SJSA1 (cell line): ENCODE data around the gene UBR1. TPM values are rescaled to one million over a fixed set of nuclear protein-coding genes. Genes with fewer than 3 reads are reported as not detected.
"Not testable (repeated sequence)": the region's sequence is repeated elsewhere in the genome, so short reads cannot be mapped to it uniquely, and the experiment has no call there.

ENCODE experiments used
- DNase-seq, 2 experiments: peaks; one replicate each; pipeline ENCODE4 v3.0.0-alpha.2; 2015 to 2020; ENCODE audit warnings: low spot score in 2 of 2, low read depth in 1 of 2
- H3K27ac ChIP-seq: fragments of 250-450 bp; sonication (Bioruptor Pico); 2 replicates; pipeline ENCODE4 v1.5.1; 2020; ENCODE audit warnings: mild to moderate bottlenecking, moderate library complexity
- H3K27me3 ChIP-seq: fragments of 250-450 bp; sonication (Bioruptor Pico); replicated peaks from 2 replicates; pipeline ENCODE4 v1.5.1; 2020; ENCODE audit warnings: mild to moderate bottlenecking, moderate library complexity
- H3K36me3 ChIP-seq: fragments of 250-450 bp; sonication (Bioruptor Pico); 2 replicates; pipeline ENCODE4 v1.5.1; 2020; ENCODE audit warnings: mild to moderate bottlenecking
- H3K4me1 ChIP-seq: fragments of 250-450 bp; sonication (Bioruptor Pico); replicated peaks from 2 replicates; pipeline ENCODE4 v1.6.1; 2021; ENCODE audit warnings: mild to moderate bottlenecking
- H3K4me3 ChIP-seq: fragments of 250-450 bp; sonication (Bioruptor Pico); 2 replicates; pipeline ENCODE4 v1.5.1; 2020; ENCODE audit warnings: mild to moderate bottlenecking
- H3K9me3 ChIP-seq: fragments of 250-450 bp; sonication (Bioruptor Pico); replicated peaks from 2 replicates; pipeline ENCODE4 v1.5.1; 2020; ENCODE audit warnings: mild to moderate bottlenecking
- total RNA-seq: library from RNA; depleted of rRNA; stranded (reverse); fragments of >200 nt; shearing (Covaris generic); gene quantifications from 2 replicates; pipeline ENCODE4 v1.2.3, GENCODE V29; 2014

The UBR1 gene
- total RNA-seq, 1 experiment from 2014 or later = 39.2 TPM

DNA sequence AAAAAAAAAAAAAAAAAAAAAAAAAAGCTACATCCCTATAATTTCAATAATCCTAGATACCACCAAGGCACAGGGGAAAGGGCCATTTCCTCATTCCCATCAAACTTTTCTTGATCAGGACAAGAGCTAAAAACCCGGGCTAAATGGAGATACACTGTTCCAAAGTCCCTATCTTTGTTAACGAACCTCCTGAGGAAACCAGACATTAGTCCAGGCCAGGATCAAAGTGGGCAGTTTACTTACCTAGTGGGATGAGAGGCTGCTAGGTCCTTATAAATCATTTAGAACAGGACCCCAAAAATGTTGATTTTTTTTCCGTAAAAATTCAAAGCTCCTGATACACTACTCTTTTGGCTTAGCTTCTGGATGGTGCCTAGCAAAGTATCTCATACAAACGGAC, 35.6 kb downstream of the UBR1 start:
- no peaks in the 10 kb centered on the region for H3K9me3 ChIP-seq
- no peak for DNase-seq
- H3K36me3 ChIP-seq = peaks cover 81% of the 10 kb centered on the region
- H3K27ac ChIP-seq = no peak overlapping the region
- no peaks in the 10 kb centered on the region for H3K27me3 ChIP-seq
- no peaks in the 10 kb centered on the region for H3K4me1 ChIP-seq
- no peak overlapping the region for H3K4me3 ChIP-seq

DNA sequence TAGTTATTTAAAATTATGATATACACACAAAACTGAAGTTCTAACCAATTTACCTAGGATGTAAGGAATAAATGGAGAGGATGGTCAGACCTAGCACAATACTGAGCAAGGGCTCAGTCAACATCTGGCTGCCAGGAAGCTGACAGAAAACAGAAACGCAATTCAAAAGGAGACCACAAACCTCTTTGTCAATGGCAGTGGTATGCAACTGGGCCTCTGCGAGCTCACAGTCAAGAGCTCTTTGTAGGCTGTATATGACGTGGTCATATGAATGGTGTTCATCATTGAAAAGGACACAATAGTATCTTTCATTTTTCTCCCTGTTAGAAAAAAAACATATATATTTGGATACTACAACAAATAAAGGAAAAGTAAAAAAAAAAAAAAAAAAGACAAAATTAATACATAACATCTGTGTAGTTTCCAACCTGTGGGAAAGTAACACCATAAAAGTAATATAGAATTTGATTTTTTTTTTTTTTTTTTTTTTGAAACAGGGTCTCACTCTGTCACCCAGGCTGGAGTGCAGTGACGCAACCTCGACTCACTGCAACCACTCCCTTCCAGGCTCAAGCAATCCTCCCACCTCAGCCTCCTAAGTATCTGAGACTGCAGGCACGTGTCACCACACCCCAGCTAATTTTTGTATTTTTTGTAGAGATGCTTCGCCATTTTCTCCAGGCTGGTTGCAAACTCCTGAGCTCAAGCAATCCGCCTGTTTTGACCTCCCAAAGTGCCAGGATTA, 37.9 kb downstream of the UBR1 start:
- Histone ChIP-seq H3K36me3 (peaks cover 72% of the 10 kb centered on the region), H3K27me3 (no peaks in the 10 kb centered on the region), H3K4me1 (no peaks in the 10 kb centered on the region), H3K9me3 (no peaks in the 10 kb centered on the region), H3K4me3 (no peak overlapping the region), H3K27ac (no peak overlapping the region)
- DNase-seq = peak; percentile 31 to 63

DNA sequence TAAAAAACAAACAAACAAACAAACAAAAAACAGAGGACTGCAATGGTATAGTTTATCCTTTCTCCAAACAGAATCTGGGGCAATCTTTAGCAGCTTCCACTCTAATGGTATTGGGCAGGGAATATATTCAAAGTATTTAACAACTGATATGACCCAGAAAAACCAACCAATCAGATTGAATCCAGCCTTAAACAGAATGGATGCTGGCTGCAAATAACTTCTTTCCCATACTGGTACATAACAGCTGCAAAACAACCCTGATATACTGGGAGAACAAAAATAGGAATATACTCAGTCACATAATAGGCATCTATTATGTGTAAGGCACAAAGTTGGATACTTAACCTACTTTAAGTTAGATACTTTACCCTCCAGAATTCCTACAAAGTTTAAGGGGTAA, 49.1 kb downstream of the UBR1 start:
- Histone ChIP-seq H3K36me3 (peaks cover 85% of the 10 kb centered on the region), H3K9me3 (no peaks in the 10 kb centered on the region), H3K4me3 (no peak overlapping the region), H3K4me1 (no peaks in the 10 kb centered on the region), H3K27ac (no peak overlapping the region), H3K27me3 (no peaks in the 10 kb centered on the region)
- DNase-seq = no peak

GRCh38 chr15:43052860-43053259, 53.0 kb downstream of the UBR1 start:
- Histone ChIP-seq H3K4me1 (no peaks in the 10 kb centered on the region), H3K9me3 (no peaks in the 10 kb centered on the region), H3K36me3 (peaks cover 71% of the 10 kb centered on the region), H3K27me3 (no peaks in the 10 kb centered on the region), H3K4me3 (no peak overlapping the region), H3K27ac (no peak overlapping the region)
- no peak for DNase-seq

DNA sequence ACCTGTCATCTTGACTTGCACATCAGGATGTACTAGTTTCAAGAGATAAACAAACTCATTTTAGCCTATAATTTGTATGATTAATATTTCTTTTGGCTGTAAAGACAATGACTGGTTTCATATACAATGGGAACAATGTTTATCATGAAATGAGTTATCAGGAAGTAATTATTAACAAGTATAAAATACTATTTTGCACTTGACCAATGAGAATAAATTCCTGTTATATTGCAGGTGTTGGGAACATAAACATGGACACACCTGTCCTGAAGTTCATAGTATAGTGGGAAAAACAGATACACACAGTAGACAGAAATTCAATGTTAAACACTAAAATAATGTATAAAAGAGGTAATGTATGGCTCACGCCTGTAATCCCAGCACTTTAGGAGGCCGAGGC, 56.9 kb downstream of the UBR1 start:
- Histone ChIP-seq H3K9me3 (no peaks in the 10 kb centered on the region), H3K4me1 (no peaks in the 10 kb centered on the region), H3K36me3 (peaks cover 68% of the 10 kb centered on the region), H3K27me3 (no peaks in the 10 kb centered on the region), H3K4me3 (no peak overlapping the region), H3K27ac (no peak overlapping the region)
- no peak for DNase-seq

- no peak overlapping the region for H3K27ac ChIP-seq
- H3K4me3 ChIP-seq = no peak overlapping the region
- DNase-seq = no peak
- no peaks in the 10 kb centered on the region for H3K9me3 ChIP-seq
- no peaks in the 10 kb centered on the region for H3K27me3 ChIP-seq
- peaks cover 73% of the 10 kb centered on the region for H3K36me3 ChIP-seq
- H3K4me1 ChIP-seq = no peaks in the 10 kb centered on the region
Observed at GRCh38 chr15:43046484-43046883, 59.4 kb downstream of the UBR1 start.

DNA sequence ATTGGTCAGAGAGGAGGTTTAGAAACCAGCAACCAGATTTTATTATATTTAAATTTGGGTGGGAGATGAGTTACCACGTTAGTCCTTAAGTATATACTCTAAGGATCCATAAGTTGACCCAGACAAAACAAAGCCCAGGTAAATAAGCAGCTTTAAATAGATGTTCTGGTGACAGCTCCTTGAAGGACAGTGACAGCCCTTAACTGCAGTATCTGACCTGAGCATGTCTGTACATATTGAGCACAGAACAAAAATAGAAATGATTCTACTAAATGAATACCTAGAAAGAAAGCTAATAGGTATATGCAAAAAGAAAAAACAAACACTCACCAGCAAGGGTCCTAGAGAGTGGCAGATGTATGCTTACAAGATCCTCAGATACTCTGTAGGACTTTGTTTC, 63.0 kb downstream of the UBR1 start:
- H3K36me3 ChIP-seq = peaks cover 68% of the 10 kb centered on the region

DNA sequence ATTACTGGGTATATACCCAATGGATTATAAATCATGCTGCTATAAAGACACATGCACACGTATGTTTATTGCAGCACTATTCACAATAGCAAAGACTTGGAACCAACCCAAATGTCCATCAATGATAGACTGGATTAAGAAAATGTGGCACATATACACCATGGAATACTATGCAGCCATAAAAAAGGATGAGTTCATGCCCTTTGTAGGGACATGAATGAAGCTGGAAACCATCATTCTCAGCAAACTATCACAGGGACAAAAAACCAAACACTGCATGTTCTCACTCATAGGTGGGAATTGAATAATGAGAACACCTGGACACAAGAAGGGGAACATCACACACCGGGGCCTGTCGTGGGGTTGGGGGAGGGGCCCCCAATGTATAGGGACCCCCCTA, 64.8 kb downstream of the UBR1 start:
- not testable (repeated sequence) for H3K9me3 ChIP-seq, H3K27me3 ChIP-seq, H3K27ac ChIP-seq, DNase-seq, H3K4me3 ChIP-seq, H3K4me1 ChIP-seq
- H3K36me3 ChIP-seq = peaks cover 67% of the 10 kb centered on the region

More for the DNA sequence above, 63.0 kb downstream of the UBR1 start:
- Histone ChIP-seq H3K9me3 (no peaks in the 10 kb centered on the region), H3K4me1 (no peaks in the 10 kb centered on the region), H3K4me3 (no peak overlapping the region), H3K27ac (no peak overlapping the region), H3K27me3 (no peaks in the 10 kb centered on the region)
- no peak for DNase-seq

GRCh38 chr15:43035240-43035639, 70.6 kb downstream of the UBR1 start:
- not testable (repeated sequence) for DNase-seq, H3K27ac ChIP-seq, H3K9me3 ChIP-seq, H3K27me3 ChIP-seq, H3K4me1 ChIP-seq, H3K4me3 ChIP-seq
- peaks cover 52% of the 10 kb centered on the region for H3K36me3 ChIP-seq

GRCh38 chr15:43029476-43029875, 76.4 kb downstream of the UBR1 start:
- H3K27me3 ChIP-seq = no peaks in the 10 kb centered on the region
- H3K27ac ChIP-seq = no peak overlapping the region
- H3K9me3 ChIP-seq = no peaks in the 10 kb centered on the region
- H3K4me3 ChIP-seq = no peak overlapping the region
- H3K36me3 ChIP-seq = peaks cover 60% of the 10 kb centered on the region
- no peaks in the 10 kb centered on the region for H3K4me1 ChIP-seq
- DNase-seq = no peak

DNA sequence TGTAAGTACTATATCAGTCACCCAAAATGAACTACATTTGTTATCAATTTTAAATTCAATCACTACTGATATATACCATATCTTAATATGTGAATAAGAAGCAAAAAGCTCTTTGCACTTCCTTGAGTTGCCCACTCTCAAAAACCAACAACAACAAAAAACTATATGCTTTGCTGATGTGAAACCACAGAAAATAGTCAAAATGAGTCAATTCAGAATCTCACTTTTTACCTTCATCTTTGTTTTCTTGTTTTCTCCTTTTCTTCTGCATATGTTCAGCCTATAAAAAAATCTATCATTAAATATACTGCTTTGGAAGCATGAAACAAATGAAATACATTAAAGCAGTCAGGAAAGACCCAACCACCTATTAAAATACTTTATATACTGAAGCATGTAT, 80.7 kb downstream of the UBR1 start:
- Histone ChIP-seq H3K9me3 (no peaks in the 10 kb centered on the region), H3K27ac (no peak overlapping the region), H3K27me3 (no peaks in the 10 kb centered on the region), H3K4me3 (no peak overlapping the region), H3K4me1 (no peaks in the 10 kb centered on the region), H3K36me3 (peaks cover 68% of the 10 kb centered on the region)
- DNase-seq = no peak

DNA sequence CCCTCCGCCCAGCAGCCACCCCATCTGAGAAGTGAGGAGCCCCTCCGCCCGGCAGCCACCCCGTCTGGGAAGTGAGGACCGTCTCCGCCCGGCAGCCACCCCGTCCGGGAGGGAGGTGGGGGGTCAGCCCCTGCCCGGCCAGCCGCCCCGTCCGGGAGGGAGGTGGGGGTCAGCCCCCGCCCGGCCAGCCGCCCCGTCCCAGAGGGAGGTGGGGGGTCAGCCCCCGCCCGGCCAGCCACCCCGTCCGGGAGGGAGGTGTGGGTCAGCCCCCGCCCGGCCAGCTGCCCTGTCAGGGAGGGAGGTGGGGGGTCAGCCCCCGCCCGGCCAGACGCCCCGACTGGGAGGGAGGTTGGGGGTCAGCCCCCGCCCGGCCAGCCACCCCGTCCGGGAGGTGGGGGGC, 91.2 kb downstream of the UBR1 start:
- H3K36me3 ChIP-seq = peaks cover 26% of the 10 kb centered on the region
- not testable (repeated sequence) for H3K4me1 ChIP-seq, DNase-seq, H3K9me3 ChIP-seq, H3K4me3 ChIP-seq, H3K27me3 ChIP-seq, H3K27ac ChIP-seq

DNA sequence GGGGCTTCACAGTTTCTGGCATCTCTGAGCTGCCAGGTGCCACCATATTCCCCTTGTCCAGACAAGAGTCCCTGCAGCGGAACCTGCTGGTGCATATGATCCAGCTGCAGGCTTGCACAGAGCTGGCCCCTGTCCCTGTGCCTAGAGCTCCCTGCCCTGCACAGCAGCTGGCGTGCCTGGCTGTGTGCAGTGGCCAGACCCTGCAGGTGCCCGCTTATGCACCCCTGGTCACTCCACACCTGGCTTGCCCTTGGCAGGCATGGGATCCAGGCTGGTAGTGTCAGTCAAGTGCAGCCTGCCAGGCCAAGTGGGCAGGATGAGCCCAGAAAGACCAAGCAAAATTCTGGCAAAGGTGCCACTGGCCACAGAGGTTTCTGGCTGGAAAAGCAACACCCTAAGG, 96.6 kb downstream of the UBR1 start:
- H3K9me3 ChIP-seq = no peaks in the 10 kb centered on the region
- H3K4me1 ChIP-seq = no peaks in the 10 kb centered on the region
- H3K36me3 ChIP-seq = peaks cover 46% of the 10 kb centered on the region
- DNase-seq = no peak
- no peak overlapping the region for H3K27ac ChIP-seq
- no peaks in the 10 kb centered on the region for H3K27me3 ChIP-seq
- no peak overlapping the region for H3K4me3 ChIP-seq

GRCh38 chr15:43008150-43008549, 97.7 kb downstream of the UBR1 start:
- Histone ChIP-seq H3K27me3 (no peaks in the 10 kb centered on the region), H3K4me1 (no peaks in the 10 kb centered on the region), H3K4me3 (no peak overlapping the region), H3K36me3 (peaks cover 51% of the 10 kb centered on the region), H3K9me3 (no peaks in the 10 kb centered on the region), H3K27ac (no peak overlapping the region)
- no peak for DNase-seq

GRCh38 chr15:43007551-43007950, 98.3 kb downstream of the UBR1 start:
- Histone ChIP-seq H3K4me1 (no peaks in the 10 kb centered on the region), H3K4me3 (no peak overlapping the region), H3K36me3 (peaks cover 54% of the 10 kb centered on the region), H3K27me3 (no peaks in the 10 kb centered on the region), H3K9me3 (no peaks in the 10 kb centered on the region), H3K27ac (no peak overlapping the region)
- DNase-seq = no peak
